ENCODE data around the gene FAM124B. TPM values are rescaled to one million over a fixed set of nuclear protein-coding genes. Genes with fewer than 3 reads are reported as not detected.

Gene FAM124B, protein sequence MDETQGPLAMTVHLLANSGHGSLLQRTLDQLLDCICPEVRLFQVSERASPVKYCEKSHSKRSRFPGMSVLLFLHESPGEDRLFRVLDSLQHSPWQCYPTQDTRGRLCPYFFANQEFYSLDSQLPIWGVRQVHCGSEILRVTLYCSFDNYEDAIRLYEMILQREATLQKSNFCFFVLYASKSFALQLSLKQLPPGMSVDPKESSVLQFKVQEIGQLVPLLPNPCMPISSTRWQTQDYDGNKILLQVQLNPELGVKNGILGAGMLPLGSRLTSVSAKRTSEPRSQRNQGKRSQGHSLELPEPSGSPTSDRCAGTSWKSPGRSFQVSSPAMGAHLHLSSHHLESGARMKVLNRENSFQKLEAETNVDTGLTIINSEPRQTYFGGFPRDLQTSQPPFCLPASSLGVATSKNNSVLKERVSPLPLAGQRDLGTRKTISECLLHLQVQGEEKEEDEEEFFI
- not detected in 2 replicates for total RNA-seq (2014; rRNA removed; shearing (Covaris generic))
- not detected in 2 replicates for polyA plus RNA-seq (2015; cell fraction: cytosol; rRNA removed)
- polyA plus RNA-seq (2015; cell fraction: nucleus; rRNA removed) = not detected in 2 replicates

DNA sequence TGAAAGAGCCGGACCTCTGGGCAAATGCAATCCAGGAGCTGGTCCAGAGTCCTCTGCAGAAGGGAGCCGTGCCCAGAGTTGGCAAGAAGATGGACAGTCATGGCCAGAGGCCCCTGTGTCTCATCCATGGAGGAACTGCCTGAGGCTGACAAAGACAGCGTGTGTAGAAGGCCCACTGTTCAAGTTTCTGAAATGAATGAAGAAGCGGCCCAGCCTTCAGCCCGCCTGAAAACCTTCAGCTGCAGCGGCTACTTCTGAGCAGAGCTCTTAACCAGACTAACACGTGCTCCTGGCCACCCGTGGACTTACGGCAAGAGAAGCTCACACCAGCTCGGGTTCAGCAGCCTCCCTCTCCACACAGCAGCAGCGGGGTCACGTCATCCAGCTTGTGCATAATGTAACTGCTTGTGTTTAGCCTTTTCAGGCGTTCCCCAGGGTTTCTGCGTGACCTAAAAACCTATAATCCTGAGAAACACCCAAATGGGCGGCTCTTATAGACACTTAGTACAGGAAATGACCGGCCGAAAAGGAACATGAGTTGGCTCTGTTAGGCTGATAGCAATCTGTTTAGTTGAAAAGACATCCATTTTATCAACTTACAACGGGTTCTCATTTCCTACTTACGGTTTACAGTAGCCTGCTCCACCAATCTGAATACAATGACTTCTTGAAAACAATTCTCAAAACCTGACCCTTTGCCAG is at the start of gene FAM124B:
Gene FAM124B, minus strand, starts transcription at position 467 of the 702 bp plus-strand sequence. Its CDS starts 339 bp downstream, at position 128.
- DNase-seq (ENCODE audit: low read depth) = no peak

DNA sequence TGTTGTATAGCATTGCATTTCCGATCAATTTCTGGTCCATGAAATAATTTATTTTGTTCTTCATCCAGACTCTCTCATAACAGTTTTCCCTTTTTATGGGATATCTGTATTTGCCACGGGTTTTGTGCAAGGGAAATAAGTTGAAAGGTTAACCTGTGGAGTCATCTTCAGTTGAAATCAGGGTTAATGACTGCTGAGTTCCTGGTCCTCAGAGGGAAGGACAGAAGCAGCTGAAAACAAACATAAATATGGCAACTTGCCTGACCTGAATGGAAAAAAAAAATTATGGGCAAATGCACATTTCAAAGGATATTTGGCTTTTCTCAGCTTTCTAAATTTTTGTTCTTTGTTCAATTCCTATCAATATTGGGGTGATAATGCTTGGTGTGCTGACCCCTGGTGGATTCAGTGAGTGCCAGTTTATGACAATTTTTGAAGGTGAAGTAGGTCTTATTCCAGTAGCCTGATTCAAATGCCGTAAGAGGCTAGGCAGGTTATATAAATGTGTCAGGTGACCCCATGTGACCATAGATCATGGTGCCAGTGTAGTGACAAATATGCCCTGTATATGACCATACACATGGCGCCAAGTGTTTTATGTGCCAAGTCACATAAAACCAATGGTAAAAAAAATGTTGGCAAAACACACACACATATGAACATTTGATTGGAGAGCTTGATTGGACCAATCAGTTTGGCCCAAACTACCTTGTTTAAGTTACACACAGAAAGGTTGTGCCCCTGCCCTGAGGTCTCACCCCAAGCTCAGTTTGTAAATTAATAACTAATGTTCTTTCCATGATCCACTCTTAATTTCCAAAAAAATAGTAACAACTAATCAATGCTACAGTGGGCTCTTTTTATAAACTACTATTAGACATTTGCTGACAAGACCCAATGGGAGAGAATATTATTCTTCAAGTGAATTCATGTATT is 47.6 kb upstream of the FAM124B start:
- no peak for DNase-seq (ENCODE audit: low read depth)

- no peak for DNase-seq (ENCODE audit: low read depth)
These were observed 46.3 kb upstream of the FAM124B start for GRCh38 chr2:224448236-224448635.

DNA sequence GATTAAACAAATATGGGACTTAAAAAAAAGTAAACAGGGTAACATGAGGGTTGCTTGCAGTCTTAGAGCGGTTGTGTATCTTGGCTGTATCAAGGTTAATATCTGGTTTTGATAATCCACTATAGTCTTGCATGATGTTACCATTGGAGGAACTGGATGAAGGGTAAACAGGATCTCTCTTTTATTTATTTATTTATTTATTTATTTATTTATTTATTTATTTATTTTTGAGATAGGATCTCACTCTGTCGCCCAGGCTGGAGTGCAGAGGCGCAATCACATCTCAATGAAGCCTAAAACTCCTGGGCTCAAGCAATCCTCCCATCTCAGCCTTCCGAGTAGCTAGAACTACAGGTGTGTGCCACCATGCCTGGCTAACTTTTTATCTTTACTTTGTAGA is 42.9 kb upstream of the FAM124B start:
- no peak for DNase-seq (ENCODE audit: low read depth)

DNA sequence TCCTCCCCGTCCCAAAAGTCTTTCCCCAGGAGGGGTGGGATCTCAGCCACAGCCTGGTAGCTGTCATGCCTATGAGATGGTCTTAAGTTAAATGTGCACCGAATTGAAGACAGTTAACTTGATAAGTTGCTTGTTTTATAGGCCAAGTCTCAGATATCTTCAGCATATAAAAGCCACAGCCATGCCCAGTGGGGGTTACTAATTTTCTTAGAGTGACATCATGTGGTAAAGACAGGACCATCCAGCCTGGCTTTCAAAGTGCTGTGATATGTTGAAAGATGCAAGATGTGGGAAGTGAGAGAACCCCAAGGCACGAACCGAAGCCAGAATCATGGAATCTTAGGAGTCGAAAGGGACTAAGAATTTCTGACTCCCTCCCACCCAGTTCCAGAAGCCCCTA is 42.1 kb upstream of the FAM124B start:
- DNase-seq (ENCODE audit: low read depth) = no peak

DNA sequence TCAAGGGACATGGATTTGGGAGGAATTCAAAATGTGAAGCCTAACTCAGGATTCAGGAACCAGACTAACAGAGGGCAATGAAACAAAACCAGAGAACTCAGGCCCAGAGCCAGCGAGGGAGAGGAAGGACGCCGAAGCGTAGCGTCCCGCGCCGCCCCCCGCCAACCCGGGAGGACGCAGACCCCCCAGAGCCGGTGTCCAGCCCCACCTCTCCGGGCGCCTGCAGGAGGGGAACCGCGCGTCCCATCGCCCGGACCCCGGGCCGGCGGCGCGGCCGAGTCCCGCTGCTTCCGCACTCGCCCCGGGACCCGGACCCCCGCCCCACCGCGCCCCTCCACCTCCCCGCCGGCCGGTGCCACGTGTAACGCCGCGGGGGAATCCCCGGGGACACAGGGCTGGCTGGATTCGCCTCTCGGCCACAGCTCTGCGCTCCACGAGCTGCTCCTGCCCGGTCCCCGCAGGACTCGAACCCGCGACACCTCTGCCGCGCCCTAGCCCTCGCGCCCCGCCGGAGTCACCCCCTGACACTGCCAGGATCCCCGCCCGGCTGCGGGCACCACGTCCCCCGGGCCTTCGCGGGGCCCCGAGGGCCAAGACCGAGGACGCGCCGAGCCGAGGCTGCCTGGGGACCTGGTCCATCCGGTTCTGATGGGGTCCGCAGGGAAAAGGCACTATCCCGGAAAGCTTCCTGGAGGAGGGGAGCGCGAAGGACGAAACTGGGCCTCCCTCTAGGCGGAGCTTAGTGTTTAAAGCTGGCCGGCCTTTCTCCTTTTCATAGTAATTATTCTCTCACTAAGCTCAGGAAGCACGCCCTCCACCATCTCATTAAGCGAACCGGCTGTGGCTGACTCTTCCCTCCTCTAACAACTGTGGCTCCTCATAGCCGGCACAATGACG is 40.4 kb upstream of the FAM124B start:
- DNase-seq (ENCODE audit: low read depth) = no peak

DNA sequence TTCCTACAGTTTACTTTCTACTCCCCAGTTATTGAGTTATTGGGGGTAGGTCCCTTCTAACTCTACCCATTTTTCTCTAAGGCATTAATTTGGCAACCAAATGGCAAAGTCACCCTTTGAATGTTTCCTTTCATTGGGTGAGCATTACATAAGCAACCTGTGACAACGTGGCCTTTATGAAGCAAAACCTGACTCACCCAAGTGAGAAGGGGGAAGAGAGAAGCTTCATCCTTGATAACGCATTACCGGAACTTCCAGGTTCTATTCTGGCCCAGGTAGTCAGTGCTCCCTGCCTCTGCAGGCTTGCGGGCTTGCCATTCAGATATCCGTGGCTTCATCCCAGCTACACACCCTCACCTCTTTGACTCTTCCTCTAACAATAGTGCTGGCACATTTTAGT is 39.1 kb upstream of the FAM124B start:
- DNase-seq (ENCODE audit: low read depth) = no peak

GRCh38 chr2:224438726-224439125 is 36.8 kb upstream of the FAM124B start:
- DNase-seq (ENCODE audit: low read depth) = no peak

DNA sequence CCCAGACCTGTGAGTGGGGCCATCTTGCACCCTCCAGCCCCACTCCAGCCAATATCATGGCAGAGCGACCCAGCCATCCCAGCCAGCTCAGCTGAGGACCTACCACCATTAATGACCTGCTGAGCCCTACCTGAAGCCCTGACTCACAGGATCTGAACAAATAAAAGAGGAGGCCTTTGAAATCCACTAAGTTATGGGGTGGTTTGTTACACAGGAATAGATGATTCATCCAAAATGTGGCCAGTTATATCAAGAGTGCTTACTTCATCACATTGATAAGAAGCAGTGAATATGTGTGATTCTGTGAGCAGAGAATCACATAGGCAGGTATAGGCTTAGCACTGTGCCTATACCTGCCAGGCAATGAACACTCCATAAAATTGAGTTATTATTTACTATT is 34.7 kb upstream of the FAM124B start:
- DNase-seq (ENCODE audit: low read depth) = peak; percentile 60

- no peak for DNase-seq (ENCODE audit: low read depth)
These were observed 32.7 kb upstream of the FAM124B start for GRCh38 chr2:224434618-224435017.

DNA sequence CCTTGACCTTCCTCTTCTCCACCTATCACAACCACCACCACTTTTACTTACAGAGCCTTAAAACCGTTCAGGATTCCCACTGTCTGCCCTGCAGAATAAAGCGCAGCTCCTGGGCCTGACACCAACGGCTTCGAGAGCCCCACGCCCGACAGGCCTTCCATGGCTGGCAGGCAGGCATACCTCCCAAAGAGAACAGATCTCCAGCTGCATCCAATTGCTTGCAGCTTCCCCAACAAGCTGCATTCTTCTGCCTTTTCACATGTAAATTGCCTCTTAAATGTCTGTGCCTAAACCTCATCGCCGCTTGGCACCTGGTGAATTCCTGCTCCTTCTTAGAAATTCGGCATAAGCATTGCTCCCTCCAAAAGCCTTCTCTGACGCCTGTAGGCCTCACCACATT is 31.5 kb upstream of the FAM124B start:
- no peak for DNase-seq (ENCODE audit: low read depth)

DNA sequence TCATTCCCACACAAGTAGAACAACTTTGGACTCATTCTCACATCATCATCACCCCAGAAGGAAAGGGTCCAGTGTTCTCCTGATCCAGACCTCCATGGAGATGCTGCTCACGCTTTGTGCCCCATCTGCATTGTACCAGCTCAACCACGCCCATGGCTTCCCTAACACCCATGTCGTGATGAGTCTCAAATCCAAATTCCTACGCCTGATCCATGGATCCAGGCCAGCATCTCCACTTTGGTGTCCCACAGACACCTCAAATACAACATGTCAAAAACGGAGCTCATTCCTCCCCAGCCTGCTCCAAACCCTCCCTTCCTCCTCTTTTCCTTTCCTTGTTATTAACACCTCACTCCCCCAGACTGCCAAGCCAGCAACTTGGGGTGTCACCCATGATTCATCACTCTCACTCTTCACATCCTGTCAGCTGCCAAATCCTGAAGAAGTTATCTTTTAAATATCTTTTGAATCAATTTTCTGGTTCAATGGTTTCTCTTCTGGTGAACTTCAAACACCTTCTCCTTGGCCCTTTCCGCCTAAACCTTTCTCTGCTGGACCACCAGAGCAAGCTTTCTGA is 30.2 kb upstream of the FAM124B start:
- DNase-seq (ENCODE audit: low read depth) = peak; percentile 27

DNA sequence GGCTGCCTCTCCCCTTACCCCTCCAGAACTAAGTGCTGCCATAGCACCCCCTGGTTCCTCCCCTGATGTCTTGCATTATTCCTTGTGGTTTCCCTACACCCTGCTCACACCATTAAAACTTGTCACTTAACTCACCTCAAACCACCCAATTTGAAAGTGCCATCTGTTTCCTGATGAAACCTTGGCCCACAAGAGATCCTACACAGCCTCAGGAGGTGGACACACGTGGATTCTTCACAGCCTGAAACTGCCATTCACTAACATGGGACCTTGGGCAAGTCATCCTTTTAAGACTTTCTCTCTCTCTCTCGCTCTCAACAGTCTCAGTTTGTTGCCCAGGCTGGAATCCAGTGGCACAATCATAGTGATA is 27.5 kb upstream of the FAM124B start:
- no peak for DNase-seq (ENCODE audit: low read depth)

GRCh38 chr2:224428787-224429440 is 27.0 kb upstream of the FAM124B start:
- DNase-seq (ENCODE audit: low read depth) = no peak

DNA sequence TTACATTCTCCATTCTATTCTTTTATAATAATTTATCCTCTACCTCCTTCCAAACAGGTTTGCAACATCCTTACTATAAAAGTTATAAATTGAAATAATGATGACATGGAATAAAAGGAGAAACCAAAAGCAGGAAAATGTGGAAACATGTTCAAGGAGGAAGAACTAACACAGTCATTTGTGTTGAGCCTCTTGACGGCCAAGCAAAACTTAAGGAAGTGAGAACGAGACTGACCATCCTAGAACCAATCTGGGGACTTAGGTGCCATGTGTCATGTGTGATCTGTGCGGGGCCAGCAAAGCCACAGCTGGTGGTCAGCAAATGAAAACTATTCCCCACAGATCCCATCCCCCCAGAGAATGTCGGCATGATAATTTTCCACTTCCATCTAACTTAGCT is 25.6 kb upstream of the FAM124B start:
- DNase-seq (ENCODE audit: low read depth) = no peak

DNA sequence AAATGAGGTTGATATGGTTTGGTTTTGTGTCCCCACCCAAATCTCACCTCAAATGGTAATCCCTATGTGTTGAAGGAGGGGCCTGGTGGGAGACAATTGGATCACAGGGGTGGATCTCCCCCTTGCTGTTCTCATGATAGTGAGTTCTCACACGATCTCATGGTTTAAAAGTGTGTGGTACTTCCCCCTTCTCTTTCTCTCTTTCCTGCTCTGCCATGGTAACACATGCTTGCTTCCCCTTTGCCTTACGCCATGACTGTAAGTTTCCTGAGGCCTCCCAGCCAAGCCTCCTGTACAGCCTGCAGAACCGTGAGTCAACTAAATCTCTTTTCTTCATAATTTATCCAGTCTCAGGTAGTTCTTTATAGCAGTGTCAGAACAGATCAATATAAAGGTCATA is 24.7 kb upstream of the FAM124B start:
- no peak for DNase-seq (ENCODE audit: low read depth)

- DNase-seq (ENCODE audit: low read depth) = no peak
These were observed 19.2 kb upstream of the FAM124B start for GRCh38 chr2:224421065-224421464.

- no peak for DNase-seq (ENCODE audit: low read depth)
These were observed 16.0 kb upstream of the FAM124B start for GRCh38 chr2:224417947-224418346.

- no peak for DNase-seq (ENCODE audit: low read depth)
These were observed 15.4 kb upstream of the FAM124B start for GRCh38 chr2:224417361-224417729.
